HL-60 (cell line): ENCODE data around the gene LIG1.

Source experiments
- CTCF ChIP-seq: IDR thresholded peaks from one replicate; pipeline ENCODE4 v1.5.1; 2011; ENCODE audit warnings: low read length, control low read depth, inconsistent platforms; ENCODE audit not compliant: insufficient read depth
- POLR2AphosphoS5 ChIP-seq: IDR thresholded peaks from 2 replicates; pipeline ENCODE4 v1.6.1; 2012; ENCODE audit warnings: low read depth
- REST ChIP-seq: IDR thresholded peaks from 2 replicates; pipeline ENCODE4 v1.6.1; 2012; ENCODE audit warnings: low read depth; ENCODE audit not compliant: insufficient replicate concordance
- SPI1 ChIP-seq: IDR thresholded peaks from 2 replicates; pipeline ENCODE4 v1.6.1; 2012; ENCODE audit warnings: low read depth, mild to moderate bottlenecking, borderline replicate concordance

- TF ChIP-seq CTCF (no peak), POLR2AphosphoS5 (no peak), SPI1 (no peak), REST (no peak)
Observed at GRCh38 chr19:48122421-48122820, 47.7 kb downstream of the LIG1 start.
